BJ (cell line): Measurements from ENCODE around the gene POC1A. TPM values are rescaled to one million over a fixed set of nuclear protein-coding genes. Genes with fewer than 3 reads are reported as not detected.

Experiments
- CTCF ChIA-PET: fragments of 350-600 bp; formaldehyde crosslinking; extraction: SDS; loops from one replicate; lab custom pipeline; 2021; ENCODE audit warnings: antibody characterized with exemption, inconsistent platforms; lab: Yijun Ruan, JAX
- POLR2A ChIA-PET: fragments of 300-600 bp; sonication (Branson Sonifier 250); formaldehyde crosslinking; extraction: SDS; loops from one replicate; lab custom pipeline; 2021; ENCODE audit warnings: antibody characterized with exemption; lab: Charles Lee
- DNase-seq: peaks from one replicate; pipeline ENCODE4 v3.0.0-alpha.2; 2011; ENCODE audit warnings: low read depth
- H3K27me3 ChIP-seq: 2 replicates; pipeline ENCODE4 v1.6.0; 2011; ENCODE audit warnings: low read length; ENCODE audit not compliant: control insufficient read depth, insufficient read depth
- H3K36me3 ChIP-seq: 2 replicates; pipeline ENCODE4 v1.5.1; 2011; ENCODE audit warnings: low read length; ENCODE audit not compliant: control insufficient read depth, insufficient read depth
- H3K4me3 ChIP-seq: 2 replicates; pipeline ENCODE4 v1.5.1; 2011; ENCODE audit warnings: low read depth, mild to moderate bottlenecking, control low read depth, low read length
- CTCF ChIP-seq: IDR thresholded peaks from 2 replicates; pipeline ENCODE4 v1.5.1; 2011; ENCODE audit warnings: low read depth, mild to moderate bottlenecking, control low read depth, inconsistent platforms, low read length, moderate library complexity; ENCODE audit not compliant: insufficient read depth
- polyA plus RNA-seq: library from polyadenylated mRNA; depleted of rRNA; stranded (reverse); fragments of >200 nt; gene quantifications from 2 replicates; pipeline ENCODE4 v1.2.3, GENCODE V29; 2011

The POC1A gene
- polyA plus RNA-seq, 1 experiment: 18.4 TPM

DNA sequence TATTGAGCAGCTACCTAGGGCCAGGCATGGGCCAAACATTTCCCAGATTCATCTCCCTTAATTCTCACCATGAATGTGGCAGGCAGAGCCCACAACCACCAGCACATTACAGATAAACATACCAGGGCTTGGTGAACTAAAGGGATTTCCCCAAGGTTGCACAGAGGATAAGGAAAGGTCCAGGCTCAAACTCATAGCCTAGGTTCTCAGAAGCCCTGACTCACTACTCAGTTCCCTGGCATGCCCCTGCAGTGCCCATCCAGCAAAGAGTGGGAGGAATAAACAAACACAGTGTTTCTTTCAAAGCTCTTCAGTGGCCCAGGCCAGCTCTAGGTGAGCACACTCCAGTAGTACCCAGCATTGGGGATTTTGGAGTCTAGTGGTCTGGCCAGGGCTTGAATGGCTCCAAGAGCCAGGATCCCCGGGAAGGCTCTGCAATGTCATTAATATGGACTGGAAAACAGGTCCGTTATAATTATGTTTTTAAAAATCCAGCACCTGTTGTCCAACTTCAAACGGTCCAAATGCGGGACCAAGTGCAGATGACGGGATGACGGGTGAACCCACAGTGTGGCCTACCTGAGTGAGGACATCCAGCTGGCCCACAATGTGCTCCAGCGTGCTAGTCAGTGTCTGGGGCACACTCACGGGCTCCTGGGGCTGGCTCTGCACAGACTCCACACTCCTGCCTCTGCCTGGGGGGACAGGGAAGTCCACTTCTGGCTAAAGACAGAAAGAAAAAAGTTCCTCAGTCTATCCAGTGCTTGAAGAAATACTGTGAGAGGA lies 58.0 kb downstream of the POC1A start:
- no peak for TF ChIP-seq CTCF
- Histone ChIP-seq H3K27me3 (no peaks in the 10 kb centered on the region), H3K36me3 (no peaks in the 10 kb centered on the region), H3K4me3 (no peak overlapping the region)
- POLR2A ChIA-PET: no interaction called here
- CTCF ChIA-PET: interaction anchor here (0.9 to 1.5 kb wide), 2 partner anchors 27 to 43 kb away, joined by 3 read pairs; no protein-coding TSS in a partner anchor
- no peak for DNase-seq

GRCh38 chr3:52094571-52095485 lies 59.4 kb downstream of the POC1A start:
- H3K4me3 ChIP-seq: no peak overlapping the region
- H3K36me3 ChIP-seq: no peaks in the 10 kb centered on the region
- TF ChIP-seq CTCF: no peak
- ChIA-PET POLR2A (interaction anchor here (0.6 kb wide), 1 partner anchor 575 kb away, joined by 4 read pairs; no protein-coding TSS in a partner anchor), CTCF (interaction anchor here (0.5 to 3.2 kb wide), 7 partner anchors 14 to 1182 kb away, joined by 3 to 12 read pairs (median 6); partner anchors contain the start of gene POC1A)
- no peak for DNase-seq
- H3K27me3 ChIP-seq: no peaks in the 10 kb centered on the region

- POLR2A ChIA-PET: interaction anchor here (0.6 kb wide), 1 partner anchor 574 kb away, joined by 4 read pairs; no protein-coding TSS in a partner anchor
- Histone ChIP-seq H3K36me3 (no peaks in the 10 kb centered on the region), H3K27me3 (no peaks in the 10 kb centered on the region), H3K4me3 (no peak overlapping the region)
- TF ChIP-seq CTCF: no peak
- DNase-seq: no peak
- CTCF ChIA-PET: interaction anchor here (0.5 to 3.2 kb wide), 9 partner anchors 15 to 1183 kb away, joined by 3 to 12 read pairs (median 4); partner anchors contain the start of gene POC1A
Measured at GRCh38 chr3:52093756-52094545, 60.3 kb downstream of the POC1A start.

GRCh38 chr3:52092891-52093290 lies 61.3 kb downstream of the POC1A start:
- CTCF ChIA-PET: interaction anchor here (1.1 to 3.2 kb wide), 3 partner anchors 31 to 89 kb away, joined by 4 to 12 read pairs (median 11); no protein-coding TSS in a partner anchor
- POLR2A ChIA-PET: no interaction called here
- DNase-seq: no peak
- Histone ChIP-seq H3K36me3 (no peaks in the 10 kb centered on the region), H3K27me3 (no peaks in the 10 kb centered on the region), H3K4me3 (no peak overlapping the region)
- TF ChIP-seq CTCF: no peak
